Measurements from ENCODE around the gene KXD1.

GRCh38 chr19:18538115-18538514 is 19.6 kb upstream of the KXD1 start:
- TF ChIP-seq CTCF (IDR thresholded peaks at IDR 0.05 in 4 of 5, conservative IDR thresholded peaks at IDR 0.05 in 1 of 5) (no peak), POLR2A (IDR thresholded peaks at IDR 0.05) (no peak)
